HPDE6-E6E7 (cell line): ENCODE results near the gene CYP27A1.

Source experiments
- DNase-seq: peaks from one replicate; pipeline ENCODE4 v3.0.0; 2011; ENCODE audit warnings: missing footprints; ENCODE audit errors: extremely low spot score

The CYP27A1 gene

DNA sequence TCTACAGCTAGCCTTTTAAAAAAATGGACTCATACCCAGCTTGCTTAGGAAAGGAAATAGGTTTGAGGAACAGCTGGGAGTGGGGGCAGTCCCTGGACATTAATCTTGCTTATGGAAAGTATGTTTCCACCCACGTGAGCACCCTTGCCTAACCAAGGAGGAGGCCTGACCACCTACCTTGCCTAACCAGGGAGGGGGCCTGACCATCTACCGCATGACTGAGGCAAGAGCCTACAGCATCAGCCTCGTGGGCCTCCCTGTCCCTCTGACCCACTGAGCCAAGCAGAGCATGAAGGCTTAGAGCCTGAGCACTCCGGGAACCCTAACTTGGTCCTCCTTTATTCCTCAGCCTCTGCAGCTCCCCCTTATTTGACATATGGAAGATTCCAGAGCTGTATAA, 29.4 kb downstream of the CYP27A1 start:
- no peak for DNase-seq

DNA sequence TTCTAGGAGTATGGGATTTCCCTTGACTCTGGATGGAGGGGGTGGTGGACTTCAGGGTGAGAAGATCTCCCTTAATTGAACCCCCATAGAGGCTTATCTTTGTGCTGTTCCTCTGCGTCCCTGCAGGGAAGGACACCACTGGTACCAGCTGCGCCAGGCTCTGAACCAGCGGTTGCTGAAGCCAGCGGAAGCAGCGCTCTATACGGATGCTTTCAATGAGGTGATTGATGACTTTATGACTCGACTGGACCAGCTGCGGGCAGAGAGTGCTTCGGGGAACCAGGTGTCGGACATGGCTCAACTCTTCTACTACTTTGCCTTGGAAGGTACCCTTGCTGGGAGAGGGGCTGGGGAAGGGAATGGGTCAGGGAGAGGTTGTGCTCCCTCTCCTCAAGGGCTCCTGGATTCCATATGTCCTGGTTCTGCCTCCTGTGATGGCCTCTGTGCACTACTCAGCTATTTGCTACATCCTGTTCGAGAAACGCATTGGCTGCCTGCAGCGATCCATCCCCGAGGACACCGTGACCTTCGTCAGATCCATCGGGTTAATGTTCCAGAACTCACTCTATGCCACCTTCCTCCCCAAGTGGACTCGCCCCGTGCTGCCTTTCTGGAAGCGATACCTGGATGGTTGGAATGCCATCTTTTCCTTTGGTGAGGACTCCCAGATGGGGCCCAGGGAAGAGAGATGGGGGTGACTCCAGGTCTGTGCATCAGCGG, 30.3 kb downstream of the CYP27A1 start:
- no peak for DNase-seq

DNA sequence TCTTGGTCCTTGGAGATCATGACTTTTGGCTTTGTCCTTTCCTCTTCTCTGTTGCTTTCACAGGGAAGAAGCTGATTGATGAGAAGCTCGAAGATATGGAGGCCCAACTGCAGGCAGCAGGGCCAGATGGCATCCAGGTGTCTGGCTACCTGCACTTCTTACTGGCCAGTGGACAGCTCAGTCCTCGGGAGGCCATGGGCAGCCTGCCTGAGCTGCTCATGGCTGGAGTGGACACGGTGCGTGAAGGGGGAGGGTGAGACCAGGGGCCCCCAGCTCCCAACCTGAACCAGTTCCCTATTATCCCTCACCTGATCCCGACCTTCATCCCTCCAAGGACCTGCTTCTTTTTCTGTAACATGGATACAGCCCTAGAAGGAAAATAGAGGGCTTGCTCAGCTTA, 30.9 kb downstream of the CYP27A1 start:
- DNase-seq: no peak

GRCh38 chr2:218813771-218814460, 32.0 kb downstream of the CYP27A1 start:
- DNase-seq: no peak

- no peak for DNase-seq
Observed at GRCh38 chr2:218814540-218815243, 32.7 kb downstream of the CYP27A1 start.

DNA sequence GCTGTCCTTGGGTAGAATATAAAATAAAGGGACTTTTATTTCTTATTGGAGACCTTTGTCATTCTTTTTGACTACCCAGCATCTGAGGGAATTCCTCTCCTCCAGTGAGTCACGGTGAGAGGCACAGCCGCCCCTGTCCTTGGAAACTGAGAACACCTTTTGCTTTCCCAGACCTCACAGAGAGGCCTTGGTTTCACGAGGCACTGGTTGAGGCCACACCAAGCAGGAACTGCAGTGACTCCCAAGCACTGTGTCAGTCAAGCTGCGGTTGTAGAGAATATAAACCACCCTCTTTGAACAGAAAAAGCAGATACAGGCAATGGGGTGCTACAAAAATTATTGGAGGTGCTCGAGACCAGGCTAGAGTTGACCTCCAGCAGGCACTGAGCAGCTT, 33.3 kb downstream of the CYP27A1 start:
- DNase-seq: no peak

DNA sequence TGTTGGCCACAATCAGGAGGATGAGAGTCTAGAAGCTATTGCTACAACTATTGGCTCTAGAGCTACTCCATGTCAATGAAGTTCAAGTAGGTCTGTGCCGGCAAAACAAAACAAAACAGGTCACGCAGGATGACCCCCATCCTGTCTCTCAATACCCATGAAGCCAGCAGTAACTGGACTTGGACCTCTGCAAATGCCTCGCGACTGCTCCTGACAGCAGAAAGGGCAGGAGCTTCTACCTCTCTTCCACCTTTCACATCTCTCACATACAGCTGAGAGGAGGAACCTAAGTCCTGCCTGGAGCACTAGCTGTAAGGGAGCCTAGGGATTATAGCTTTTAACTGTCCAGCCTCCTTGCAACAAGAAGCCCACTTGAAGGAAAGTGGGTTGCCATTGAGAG, 33.7 kb downstream of the CYP27A1 start:
- DNase-seq: no peak

DNA sequence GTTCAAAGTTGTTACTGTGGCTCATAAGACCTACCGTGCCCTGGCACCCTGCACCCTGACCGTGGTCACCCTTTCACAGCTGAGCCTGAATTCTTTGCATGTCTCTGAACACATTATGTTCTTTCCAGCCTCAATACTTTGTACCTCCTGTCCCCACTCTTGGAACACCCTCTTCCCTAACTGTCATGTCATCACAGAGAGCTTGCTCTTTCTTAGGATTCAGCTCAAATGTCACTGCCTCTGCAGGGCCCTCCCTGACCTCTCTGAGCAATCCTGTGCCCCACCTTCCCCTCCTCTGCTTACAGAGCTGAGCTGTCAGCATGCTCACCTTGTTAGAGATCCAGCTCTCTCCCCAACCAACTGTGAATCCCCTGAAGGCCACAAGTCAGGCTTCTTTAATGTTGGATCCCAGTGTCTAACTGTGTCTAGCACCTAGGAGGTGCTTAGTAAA, 34.6 kb downstream of the CYP27A1 start:
- no peak for DNase-seq

- DNase-seq: no peak
Observed at GRCh38 chr2:218819093-218819492, 37.1 kb downstream of the CYP27A1 start.

DNA sequence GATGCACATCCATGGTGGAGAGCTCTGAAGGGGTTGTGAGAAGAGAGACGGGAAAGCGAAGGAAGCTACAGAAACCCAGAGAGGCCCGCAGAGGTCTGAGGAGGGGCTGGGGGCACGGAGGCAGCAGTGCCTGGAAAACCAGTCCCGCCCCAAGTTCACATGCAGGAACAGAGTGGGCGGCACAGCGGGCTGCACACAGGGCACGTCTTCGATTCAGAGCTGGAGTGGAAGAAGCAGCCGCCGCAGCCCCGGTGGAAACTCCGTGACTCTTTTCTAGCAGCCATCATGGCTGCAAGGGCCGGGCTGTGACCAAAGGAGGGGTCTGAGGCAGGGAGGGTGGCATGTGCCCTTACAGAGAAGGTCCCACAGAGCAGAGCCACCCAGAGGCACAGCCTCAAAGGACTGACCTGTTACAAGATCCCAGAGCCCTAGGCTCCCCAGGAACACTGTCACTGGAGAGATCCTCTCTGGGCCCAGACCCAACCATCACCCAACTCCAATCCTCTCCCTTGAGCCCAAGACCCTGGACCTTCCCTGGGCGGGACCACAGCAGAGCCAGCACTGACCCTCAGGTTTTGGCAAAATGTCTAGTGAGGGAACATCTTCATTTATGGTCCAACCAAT, 38.9 kb downstream of the CYP27A1 start:
- no peak for DNase-seq

DNA sequence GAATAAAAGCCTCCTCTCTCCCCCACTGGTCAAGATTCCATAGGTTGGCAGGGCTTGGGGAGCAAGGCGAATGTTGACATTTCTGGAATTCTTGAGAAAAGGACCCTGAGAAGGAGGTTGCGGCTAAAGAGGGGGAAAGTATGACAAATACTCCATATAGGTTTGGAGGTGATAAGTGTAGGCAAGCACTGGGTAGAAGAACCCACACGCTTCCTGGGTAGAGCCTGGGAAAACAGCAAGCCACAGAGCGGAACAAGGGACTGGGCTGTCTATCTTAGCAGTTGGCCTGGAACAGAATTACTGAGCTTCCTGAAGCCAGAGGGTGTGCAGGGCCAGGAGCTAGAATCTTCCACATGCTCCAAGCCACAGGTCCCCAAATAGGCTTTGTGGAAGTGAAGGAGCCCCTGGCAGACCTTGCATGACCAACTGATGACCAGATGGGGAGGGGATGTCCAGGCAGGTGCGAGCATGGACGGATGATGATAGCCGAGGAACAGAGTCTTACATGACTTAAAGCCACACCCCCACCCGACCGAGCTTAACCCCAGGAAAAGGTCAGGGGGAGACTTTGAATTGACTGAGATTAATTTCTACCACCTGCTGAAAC, 39.8 kb downstream of the CYP27A1 start:
- DNase-seq: no peak

DNA sequence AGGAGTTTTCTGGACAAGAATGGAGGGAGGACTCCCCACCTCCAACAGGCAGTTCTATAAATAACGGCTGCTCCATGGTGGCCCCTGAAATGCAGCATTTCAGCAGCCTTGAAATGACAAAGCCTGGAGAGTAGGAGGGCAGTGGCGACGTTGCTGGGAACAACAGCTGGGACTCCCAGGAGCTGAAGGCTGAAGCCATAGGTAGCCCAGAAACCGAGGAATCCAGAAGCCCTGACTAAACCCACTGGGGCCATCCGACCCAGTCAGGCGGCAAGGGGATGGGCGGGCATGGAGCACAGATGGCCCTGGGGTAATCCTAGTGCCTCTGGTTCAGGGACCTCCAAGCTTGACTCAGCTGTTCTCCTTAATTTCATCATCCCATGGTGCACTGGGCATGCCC, 40.7 kb downstream of the CYP27A1 start:
- no peak for DNase-seq

DNA sequence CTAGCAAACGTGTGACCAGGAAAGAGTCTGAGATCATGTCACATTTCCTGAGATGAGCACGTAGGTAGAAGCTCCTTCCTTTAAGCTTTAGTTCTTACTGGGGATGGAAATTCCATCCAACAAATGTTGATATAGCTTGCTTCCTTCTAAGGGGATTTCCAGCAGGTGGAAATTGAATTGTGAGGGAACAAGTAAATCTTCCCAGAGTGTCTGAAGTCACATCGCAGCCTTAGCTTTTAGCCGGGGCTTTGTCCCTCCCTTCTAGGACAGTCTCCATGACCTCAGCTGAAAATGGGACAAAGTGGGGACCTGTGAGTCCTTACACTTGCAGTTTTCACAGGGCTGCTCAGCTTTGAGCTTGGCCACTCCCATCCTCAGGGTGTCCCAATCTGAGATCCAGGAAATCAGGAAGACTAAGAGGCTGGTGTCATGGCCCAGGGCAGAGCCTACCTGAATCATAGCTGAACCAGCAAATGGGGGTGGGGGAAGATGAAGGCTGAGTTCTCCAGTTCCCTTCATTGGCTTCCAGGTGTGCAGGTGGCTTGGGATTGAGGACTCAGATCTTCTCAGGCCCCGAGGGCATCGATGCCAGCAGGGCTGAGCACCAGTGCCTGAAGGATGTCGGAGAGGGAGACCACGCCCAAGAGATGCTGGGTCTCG, 41.4 kb downstream of the CYP27A1 start:
- no peak for DNase-seq

DNA sequence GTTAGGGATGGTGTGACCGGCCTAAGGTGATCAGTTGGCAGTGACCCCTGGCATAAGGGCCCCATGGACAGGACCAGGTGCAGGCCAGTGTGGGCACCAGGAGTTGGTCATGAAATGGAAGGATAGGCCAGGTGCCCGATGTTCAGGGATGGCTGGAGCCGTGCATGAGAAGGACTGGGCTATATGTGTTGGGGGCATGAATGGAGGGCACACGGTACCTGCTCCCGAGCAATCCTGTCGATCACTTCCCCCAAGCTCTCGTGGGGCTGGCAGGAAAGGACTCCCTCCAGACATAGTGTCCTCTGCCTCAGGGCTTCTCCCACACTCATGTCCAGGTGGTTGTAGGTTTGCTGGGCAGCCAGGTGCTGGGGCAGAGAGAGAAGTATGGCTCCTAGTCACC, 42.1 kb downstream of the CYP27A1 start:
- no peak for DNase-seq

- no peak for DNase-seq
Observed at GRCh38 chr2:218826791-218827190, 44.8 kb downstream of the CYP27A1 start.

GRCh38 chr2:218827701-218828476, 45.9 kb downstream of the CYP27A1 start:
- DNase-seq: no peak

DNA sequence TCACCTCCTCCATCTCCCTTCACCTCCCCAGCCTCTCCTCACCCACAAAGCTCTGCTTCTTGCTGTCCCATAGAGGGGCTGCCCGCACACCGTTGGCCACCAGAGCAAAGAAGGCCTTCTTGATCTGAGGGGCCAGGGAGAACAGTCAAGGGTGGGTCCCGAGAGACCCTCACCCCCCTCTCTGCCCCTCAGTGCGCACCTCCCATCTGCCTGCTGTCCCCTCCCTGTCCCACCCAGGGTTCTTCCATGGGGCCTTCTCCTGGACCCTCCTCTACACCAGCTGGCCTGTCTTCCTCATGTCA, 46.5 kb downstream of the CYP27A1 start:
- DNase-seq: no peak

DNA sequence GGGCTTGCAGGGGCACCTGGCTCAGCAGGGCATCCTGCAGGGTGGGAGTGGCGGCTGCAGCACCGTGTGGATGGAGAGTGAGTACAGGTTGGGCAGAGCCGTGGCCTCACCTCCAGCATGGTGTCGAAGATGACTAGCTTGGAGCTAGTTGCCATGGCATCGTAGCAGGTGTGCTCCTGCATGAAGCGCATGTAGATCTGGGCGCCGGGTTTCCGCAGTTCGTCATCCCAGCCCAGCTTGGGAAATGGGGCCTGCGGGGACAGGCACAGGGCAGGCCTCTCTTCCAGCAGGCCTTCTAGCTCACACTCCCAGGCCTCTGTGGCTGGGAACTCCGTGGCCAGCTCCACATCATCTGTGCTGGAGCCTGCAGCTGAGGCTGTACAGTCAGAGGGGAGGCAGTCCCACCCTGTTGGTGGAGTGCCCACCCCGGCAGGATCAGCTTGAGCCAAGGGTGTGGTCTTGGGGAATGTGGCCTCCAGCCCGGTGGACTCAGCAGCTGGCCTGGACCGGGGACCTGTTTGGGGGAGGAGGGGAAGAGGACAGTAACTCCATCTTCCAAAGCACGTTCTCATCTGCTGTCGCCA, 48.0 kb downstream of the CYP27A1 start:
- DNase-seq: no peak

DNA sequence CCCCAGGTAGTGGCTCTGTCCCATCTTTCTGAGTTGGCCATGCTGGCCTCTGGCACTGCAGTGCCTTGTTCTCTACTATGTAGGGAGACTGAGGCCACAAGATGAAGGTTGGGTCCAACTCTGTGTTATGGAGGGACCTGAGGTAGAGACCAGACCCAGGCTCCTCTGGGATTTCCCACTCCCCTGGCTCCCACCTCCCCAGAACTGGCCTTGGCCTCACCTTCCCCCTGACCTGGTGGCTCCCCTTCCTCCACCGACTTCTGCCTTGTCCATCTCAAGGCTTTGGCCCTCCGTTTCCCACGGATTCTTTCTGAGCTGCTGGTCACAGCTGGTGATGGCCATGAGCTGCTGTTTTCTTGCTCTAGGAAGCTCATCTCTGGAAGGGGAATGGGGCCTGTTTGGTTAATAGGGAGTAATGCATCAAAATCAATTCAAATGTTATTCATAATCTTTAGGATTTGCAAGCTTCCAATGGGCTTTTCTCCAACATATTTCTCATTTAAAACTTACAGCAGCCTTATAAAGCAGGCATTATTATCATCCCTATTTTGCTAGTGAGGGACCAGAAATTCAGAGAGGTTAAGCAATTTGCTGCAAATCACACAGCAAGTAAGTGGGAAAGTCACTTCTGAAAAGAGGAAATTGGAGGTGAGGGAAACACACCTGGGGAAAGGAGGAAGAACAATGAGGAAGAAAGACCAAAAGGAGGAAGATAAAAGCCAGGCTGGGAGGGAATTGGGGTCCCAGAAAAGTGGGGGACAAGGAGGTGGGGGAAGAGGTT, 48.8 kb downstream of the CYP27A1 start:
- DNase-seq: no peak
